Lower leg skin (tissue), 3 donors: ENCODE results near the gene B4GALNT3.

Experiments
- CTCF ChIP-seq, 3 donors: fragments of 450-650 bp; IDR thresholded peaks; one replicate each; pipeline ENCODE4 v1.5.1; 2016; ENCODE audit warnings: antibody characterized with exemption in 3 of 3, mild to moderate bottlenecking in 3 of 3, moderate library complexity in 2 of 3
- POLR2A ChIP-seq, 2 donors: fragments of 450-650 bp; IDR thresholded peaks; one replicate each; pipeline ENCODE4 v1.6.1; 2016 to 2017; ENCODE audit warnings: antibody characterized with exemption in 2 of 2, mild to moderate bottlenecking in 1 of 2, moderate library complexity in 1 of 2

GRCh38 chr12:556498-556897 lies 96.8 kb downstream of the B4GALNT3 start:
- TF ChIP-seq CTCF (IDR thresholded peaks at IDR 0.05): no peak
- TF ChIP-seq POLR2A (IDR thresholded peaks at IDR 0.05): no peak
